Stimulated activated CD4-positive, alpha-beta T cell treated with anti-CD3 and anti-CD28 coated beads, Interleukin-15, amount 100 ng/mL, for 48 hours (primary cell): ENCODE measurements around the gene MAJIN.
A peak's percentile ranks its signal among the peaks of the same experiment; 100 is the strongest.
"Not testable (repeated sequence)": the region's sequence is repeated elsewhere in the genome, so short reads cannot be mapped to it uniquely, and the experiment has no call there.

Source experiments
- DNase-seq, 2 donors: peaks; one replicate each; pipeline ENCODE4 v3.0.0-alpha.2; 2020; ENCODE audit warnings: low read depth in 2 of 2

MAJIN gene

DNA sequence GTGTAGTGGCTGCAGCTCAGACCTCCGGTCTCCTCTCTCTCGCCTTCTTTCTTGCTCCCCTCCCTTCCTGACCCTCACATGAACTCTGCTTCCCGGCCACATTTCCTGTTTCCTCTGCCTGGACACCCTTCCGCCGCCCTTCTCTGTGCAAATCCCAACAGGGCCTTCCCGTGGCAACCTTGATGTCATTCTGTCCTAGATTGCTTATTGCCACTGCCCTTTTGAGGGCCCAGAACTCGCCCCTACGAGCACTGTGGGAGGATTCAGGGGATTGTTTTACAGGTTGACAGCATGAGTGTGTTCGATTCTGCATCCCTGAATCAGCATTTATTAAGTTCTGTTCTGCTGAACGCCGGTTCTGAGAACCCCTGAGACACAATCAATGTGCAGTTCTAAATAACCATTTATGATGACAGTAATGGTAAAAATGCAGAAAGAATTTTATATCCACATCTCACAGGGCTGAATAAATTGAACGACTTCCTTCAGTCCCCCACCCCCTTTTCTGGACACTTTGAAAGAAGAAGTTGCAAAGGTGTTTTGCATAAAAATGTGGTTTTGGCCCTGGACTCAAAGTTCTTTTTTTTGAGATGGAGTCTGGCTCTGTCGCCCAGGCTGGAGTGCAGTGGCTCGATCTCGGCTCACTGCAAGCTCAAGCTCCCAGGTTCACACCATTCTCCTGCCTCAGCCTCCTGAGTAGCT lies 18.5 kb upstream of the MAJIN start:
- no peak for DNase-seq

DNA sequence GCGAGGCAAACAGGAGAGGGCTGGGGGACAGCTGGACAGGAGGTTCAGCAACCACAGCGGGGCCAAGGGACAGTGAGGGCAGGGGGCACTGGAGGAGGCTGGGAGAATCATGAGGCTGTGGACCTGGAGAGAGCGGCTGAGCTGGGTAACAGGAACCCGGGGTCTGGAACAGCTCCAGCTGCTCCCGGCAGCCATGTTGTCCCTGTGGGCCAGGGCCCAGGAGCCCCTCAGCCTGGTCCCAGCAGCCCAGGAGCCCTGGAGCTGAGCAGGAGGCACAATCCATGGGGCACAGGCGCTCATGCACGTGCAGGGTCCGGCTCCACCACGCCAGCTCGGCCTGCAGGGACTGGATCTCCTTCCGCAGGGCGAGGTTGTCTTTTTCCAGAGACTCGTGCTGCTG lies 17.5 kb upstream of the MAJIN start:
- no peak for DNase-seq

DNA sequence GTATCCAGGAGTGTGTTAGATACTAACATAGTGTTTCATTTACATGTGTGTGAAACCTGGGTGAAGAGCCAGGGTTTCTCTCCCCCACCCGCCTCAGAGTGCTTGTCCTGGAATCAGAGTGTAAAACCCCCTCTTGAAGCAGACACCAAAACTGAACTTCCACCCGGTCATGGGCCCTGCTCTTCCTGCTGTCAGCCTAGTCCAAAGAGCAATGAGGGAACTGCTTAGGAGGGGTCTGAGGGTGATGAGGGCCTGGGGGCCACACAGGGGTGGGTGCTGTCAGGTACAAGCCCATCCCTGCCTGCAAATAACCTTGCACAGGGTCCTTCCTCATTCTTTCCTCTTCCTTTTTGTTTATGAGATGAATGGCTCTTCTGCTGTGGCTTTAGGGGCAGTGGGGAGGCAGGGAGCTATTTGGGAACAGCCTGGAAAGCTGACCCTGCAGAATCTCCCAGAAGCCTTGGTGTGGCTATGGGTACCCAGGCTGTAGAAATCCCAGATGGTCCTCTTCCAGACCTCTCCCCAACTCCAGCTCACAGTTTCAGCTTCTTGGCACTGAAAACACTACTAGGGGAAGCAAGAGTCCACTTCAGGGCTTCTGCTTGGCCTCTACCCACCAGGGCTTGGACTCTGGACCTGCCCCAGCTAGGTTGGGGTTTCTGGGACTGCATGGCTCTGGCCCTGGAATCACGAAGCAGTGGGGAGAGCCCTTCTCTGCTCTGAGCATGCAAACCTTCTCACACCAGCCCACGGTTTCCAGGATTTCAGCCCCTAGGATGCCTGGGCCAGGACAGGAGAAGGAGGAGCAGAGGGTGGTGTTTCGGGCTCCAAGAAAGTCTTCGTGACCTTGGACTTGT lies 16.3 kb upstream of the MAJIN start:
- no peak for DNase-seq

DNA sequence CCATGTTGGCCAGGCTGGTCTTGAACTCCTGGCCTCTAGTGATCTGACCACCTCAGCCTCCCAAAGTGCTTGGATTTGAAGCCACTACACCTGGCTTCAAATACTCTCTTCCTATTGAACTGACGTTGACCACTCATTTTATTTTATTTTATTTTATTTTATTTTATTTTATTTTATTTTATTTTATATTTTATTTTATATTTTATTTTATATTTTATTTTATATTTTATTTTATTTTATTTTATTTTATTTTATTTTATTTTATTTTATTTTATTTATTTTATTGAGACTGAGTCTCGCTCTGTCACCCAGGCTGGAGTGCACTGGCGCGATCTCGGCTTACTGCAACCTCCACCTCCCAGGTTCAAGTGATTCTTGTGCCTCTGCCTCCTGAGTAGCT lies 11.4 kb upstream of the MAJIN start:
- DNase-seq, result not testable (repeated sequence)

DNA sequence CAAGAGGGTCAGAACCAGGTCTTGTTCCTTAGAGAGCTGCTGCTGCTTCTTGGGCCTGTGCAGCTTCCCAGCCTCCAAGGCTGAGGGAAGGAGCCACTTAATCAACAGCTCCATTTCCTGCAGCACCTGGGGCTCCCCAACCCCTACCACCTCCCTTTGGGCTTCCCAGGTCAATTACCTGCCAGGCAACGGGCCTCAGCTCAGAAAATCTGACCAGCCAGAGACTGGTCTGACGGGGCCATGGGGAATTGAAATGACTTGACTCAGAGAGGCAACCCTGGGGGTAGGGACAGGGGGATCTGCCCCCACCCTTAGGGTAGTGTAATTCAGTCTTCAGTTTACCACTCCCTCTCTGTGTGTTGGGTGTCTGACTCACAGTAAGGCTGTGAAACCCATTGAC lies 4.7 kb upstream of the MAJIN start:
- DNase-seq, result no peak

DNA sequence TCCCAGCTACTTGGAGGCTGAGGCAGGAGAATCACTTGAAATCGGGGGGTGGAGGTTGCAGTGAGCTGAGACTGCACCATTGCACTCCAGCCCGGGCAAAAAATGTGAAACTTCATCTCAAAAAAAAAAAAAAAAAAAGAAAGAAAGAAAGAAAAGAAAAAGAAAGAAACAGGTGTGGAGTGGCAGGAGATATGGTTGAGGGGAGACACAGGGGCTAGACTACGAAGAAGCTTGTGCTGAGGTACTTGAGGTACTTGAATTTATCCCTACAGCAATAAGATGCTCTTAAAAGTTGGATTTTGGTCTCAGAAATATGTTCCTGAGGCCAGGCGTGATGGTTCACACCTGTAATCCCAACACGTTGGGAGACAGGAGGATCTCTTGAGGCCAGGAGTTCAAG lies 2.2 kb upstream of the MAJIN start:
- no peak for DNase-seq

DNA sequence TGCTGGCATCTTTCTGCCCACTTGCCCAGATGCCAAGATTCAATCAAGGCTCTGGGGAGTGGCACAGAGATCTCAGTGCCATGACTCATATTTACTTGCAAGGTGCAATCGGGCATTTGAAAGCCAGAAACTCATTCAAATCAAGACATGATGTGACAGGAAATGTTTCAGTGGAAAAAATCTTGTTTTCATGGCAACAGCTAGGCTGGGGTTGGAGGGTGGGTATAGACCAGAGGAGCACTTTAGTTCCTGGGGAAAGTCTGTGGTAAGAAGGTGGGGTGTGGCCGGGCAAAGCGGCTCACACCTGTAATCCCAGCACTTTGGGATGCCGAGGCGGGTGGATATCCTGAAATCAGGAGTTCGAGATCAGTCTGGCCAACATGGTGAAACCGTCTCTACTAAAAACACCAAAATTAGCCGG lies 1.2 kb downstream of the MAJIN start:
- DNase-seq, result peak; percentile 26 to 44

DNA sequence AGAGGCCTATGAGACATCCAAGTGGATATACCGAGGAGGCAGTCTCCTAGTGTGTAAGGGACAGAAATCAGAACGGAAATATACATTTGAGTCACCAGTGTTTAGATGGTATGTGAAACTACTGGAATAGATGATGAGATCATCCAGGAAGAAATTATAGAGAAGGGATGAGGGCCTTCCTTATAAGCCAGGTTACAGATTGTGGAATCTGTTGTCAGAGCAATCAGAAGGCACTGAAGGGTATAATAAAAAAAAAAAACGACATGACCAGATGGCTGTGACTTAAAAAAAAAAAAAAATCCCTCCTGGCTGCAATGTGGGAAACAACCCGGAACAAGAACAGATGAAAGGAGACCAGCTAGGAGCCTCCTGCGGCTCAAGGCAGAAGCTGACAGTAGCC lies 2.7 kb downstream of the MAJIN start:
- no peak for DNase-seq

DNA sequence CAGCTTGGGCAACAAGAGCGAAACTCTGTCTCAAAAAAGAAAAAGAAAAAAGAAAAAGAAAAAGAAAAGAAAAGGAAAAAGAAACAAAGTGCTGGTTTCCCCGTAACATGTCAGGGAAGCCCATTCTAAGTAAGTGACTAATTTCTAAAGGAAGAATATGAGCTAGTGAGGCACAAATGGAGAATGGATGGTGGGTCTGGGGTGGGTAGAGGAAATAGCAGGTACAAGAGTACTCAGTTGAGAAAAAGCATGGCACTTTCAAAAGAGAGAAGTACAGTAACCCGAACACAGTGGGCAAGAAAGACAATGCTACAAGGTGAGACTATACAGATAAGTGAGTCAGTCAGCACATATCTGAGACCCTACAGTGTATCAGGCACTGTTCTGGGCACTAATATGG lies 4.5 kb downstream of the MAJIN start:
- no peak for DNase-seq

DNA sequence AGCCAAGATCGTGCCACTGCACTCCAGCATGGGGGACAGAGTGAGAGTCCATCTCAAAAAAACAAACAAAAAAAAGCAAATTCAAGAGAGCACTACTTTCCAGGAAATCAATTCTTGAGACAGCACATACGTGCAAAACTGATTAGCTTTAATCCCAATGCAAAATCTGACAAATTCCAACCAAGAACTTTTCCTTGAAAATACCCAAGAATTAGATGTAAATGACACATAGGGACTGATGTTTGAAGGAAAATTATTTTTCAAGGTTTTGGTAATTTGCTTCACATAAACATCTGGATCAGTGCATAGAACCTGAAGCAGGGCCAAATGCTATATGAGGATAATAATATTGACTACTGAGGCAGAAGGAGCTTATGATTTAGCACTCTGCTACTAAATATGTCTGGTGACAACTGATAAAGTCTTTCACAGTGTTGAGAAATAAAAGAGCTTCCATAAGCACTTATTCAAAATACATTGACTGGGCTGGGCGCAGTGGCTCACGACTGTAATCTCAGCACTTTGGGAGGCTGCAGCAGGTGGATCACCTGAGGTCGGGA lies 8.8 kb downstream of the MAJIN start:
- no peak for DNase-seq

DNA sequence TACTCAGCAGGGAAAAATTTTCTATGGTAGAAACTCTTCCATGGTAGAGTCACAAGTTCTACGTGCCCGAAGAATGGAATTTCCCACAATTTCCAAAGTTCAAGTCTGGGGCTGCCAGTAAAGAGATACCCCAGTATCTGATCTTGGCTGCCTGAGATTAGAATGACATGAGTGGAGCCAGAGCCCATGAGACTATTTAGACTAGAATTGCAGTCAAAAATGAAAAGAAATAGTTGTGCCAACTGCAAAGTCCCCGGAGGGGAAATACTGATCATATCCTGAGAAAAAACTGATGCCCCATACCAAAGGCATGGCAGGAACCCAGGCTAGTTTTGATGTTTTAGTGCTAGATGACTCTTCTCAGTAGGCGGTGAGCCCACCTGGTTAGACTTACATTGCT lies 11.2 kb downstream of the MAJIN start:
- no peak for DNase-seq

DNA sequence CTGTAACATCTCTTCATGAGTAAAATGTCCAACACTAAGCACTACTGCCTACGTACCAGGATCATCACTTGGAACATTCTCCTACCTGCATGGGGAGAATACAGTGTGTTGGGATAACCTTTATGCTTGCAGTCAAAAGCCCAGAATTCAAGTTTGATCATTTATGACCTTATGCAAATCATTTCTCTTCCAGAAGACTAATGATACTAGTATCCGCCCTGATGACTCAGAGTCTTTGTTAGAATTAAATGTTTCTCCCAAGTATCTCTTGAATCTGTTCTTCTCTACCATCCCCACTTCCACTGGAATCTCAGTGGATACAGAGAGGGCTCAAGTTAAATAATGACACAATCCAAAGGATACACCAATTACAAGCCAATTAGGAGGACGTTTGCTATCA lies 12.4 kb downstream of the MAJIN start:
- DNase-seq, result no peak

DNA sequence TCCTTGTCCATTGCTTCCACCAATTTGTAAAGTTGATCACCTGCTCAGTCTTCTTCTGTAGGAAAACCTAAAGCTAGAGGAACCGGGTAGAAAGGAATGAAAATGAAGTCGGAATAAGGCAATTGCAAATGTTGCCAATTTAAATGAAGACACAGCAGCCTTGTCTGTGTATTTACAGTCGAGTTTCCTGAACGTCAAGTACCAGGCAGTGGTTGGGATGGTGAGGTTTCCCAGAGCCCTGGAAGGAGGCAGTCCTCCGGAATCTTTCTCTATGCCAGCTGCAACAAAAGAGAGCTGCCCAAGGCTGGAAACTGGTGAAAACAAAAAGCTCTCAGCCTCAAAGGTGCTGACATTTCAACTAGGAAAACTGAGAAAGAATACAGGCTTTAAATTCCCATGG lies 17.7 kb downstream of the MAJIN start:
- DNase-seq, result no peak

DNA sequence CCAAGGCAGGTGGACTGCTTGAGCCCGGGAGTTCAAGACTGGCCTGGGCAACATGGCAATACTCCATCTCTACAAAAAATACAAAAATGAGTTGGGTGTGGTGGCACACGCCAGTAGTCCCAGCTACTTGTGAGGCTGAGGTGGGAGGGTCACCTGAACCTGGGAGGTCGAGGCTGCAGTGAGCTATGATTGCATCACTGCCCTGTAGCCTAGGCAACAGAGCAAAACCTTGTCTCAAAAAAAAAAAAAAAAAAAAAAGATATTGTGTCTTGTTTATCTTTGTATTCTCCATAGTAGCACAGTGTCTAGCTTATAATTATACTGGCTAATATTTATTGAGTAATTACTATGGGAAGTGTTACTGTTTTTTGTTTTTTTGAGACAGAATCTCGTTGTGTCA lies 20.4 kb downstream of the MAJIN start:
- DNase-seq, result no peak

DNA sequence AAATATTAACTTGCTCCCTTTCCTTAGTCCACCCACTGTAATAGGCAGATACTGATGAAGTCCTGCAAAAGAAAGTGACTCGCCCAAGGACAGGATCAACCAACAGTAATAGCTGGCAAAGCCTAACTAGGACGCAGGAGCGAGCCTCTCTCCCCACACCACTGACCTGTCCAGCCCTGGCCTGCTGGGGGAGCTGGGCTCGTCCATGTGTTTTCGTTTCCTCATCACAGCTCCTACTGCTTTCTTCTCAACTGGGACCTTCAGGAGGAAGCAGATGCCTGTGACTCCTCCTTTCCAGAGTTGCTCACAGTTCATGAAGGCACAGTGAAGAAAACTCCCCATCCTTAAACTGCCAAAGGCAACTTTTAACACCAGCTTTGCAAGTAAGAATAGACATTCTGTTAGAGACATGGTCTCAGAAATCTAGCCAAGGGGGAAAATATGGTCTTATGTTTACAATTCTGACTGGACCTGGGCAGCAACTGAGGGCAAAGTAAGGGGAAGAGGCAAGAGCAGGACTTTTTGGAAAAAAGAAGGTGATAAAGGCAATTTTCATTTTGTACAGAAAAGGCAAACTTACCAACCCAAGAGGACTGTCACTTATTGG lies 24.6 kb downstream of the MAJIN start:
- DNase-seq, result no peak

DNA sequence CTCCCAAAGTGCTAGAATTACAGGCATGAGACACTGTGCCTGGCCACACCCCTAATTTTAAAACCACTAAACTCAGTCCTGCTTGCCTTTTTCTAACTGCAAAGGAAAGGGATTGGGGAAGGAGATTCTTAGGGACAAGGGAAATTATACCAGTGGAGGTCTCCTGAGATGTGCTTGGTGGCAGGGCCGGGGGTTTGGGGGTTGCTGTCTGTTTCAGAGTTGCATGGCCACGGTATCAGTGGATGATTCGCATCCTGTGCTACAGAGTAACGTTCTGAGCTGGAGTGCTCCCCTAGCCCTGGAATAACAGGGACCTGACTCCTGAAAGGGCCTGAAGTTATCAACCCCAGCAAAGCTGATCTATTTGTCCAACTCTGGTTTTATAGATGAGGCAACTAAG lies 35.4 kb downstream of the MAJIN start:
- DNase-seq, result no peak

DNA sequence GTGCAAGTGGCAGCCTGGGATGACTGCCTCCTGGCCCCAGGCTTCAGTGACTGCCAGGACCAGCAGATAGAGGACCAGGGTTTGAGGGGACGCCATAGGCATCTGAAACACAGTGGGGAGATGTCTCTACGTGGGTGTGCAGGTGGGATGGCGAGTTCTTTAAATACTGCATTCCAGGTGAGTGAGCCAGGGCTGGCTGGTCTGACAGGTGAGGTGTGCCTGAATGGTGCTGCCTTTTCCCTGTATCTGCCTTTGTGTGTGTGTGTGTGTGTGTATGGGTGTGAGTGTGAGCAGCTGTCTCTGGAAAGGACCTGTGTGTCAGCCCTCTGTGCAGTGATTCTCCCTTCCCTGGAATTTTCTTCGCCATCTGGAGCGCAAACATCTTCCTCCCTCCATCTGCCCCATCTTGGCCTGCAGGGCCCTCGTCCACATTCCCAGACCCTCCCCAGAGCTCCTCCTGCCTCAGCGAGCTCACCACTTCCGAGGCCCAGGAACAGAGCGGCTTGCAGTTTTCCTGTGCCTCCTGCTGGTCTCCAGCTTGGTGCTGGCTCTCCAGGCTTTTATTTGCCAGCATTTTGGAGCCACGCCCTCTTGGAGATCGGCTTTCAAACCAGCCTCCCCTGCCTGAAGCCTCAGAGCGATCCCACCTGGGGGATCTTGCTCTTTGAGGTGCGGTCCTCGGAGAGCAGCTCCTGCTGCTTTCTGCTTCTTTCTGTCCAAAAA lies 36.4 kb downstream of the MAJIN start, which contains the start of gene GPHA2:
TSS of gene GPHA2 (minus strand) at position 535 of the 723 bp plus-strand sequence. CDS start at position 102, 433 bp downstream.
- no peak for DNase-seq

DNA sequence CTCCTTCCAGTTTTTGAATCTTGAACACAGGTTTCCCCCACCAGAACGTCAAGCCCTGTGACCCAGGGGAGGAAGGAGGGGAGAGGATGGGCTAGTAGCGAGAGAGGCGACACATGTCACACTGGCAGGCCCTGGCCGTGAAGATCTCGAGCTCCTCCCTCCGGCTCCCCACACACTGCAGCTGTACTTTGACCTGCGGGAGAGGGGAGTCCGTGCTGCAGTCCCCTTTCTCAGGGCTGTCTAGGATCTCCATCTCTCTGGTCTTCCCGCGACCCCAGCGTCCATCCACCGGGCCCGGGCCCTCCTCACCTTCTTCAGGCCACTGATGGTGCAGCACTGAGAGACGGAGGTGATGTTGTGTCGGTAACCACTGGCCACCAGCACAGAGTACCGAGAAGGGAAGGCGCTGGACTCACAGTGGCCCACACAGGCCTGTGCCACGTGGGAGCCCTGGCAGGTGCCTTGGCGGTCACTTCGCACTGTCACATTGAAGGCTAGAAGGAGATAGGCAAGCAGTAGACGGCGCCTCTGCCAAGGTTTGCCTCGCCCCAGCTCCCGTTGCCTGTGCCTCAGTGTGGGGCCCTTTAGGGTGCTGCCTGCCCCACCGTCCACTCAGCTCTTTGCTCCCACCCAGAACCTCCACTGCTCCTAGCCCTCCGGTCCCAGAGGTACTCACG lies 37.1 kb downstream of the MAJIN start:
- DNase-seq, result no peak

DNA sequence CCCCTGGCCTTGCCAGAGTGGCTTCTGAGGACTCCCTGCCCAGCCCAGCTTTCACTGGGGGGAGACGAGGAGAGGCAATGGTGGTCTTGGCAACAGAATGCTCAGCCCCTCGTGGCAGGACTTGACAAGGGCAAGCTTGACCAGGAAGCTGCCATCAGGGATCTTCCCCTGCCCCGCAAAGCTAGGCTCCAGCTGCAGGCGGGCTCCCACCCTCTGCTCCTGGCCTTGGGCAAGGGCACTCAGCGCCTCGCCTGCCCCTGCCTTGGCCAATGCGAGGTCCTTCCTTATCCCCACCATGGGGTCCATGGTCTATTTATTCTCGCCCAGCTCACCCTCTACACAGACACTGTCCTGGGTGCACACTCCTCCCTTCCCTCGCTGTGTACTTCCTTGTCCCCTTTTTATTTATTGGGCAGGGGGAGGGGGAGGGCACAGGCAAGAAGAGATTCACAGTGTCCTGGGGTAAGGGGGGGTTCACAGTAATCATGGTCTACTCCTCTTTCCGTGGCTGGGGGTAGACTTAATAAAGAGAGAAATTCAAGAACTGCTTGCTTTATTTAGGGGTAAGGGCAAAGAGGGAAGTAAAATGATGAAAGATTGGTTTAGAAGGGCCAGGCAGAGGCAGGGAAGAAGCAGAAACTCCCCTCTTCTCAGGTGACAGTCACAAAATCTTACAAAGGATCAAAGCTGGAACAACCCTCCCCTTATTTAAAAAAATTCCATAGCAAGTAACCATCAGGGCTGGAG lies 37.8 kb downstream of the MAJIN start:
- no peak for DNase-seq

DNA sequence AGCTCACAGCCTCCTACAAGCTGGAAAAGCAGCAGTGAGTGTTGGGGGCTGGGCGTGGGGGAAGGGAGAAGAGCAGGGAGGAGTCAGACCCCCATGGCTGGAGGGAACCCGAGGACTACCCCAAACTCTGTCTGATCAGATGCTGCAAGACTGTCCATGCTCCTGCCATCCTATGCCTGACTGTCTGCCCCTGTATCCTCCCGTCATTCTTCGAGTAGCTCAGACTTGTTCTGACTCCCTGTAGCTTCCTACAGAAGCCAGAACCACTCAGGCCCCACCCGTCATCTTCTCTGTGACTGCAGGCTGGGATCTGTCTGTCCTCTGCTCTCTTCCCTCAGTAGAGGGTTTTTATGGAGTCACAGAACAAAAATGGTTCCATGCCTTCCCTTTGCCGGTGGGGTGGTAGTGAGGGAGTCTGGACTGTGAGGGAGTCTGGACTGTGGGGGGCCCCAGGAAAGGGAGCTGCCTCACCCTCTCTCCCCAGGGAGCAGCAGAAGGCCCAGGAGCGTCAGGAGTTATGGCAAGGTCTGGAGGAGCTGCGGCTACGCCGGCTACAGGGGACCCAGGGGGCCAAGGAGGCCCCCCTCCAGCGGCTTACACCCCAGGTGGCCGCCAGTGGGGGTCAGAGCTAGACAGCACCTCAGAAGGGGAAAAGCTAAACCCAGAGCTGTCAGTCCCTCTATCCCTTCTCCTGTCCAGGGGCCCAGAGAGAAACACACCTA lies 38.5 kb downstream of the MAJIN start:
- no peak for DNase-seq
